ENCODE data around the gene CT47C1. TPM values are rescaled to one million over a fixed set of nuclear protein-coding genes. Genes with fewer than 3 reads are reported as not detected.

Gene CT47C1
- total and polyA plus RNA-seq, 2 of the 8 experiments (the other 6 are each of a cell fraction or from before 2014, with no cell fraction given): not detected

DNA sequence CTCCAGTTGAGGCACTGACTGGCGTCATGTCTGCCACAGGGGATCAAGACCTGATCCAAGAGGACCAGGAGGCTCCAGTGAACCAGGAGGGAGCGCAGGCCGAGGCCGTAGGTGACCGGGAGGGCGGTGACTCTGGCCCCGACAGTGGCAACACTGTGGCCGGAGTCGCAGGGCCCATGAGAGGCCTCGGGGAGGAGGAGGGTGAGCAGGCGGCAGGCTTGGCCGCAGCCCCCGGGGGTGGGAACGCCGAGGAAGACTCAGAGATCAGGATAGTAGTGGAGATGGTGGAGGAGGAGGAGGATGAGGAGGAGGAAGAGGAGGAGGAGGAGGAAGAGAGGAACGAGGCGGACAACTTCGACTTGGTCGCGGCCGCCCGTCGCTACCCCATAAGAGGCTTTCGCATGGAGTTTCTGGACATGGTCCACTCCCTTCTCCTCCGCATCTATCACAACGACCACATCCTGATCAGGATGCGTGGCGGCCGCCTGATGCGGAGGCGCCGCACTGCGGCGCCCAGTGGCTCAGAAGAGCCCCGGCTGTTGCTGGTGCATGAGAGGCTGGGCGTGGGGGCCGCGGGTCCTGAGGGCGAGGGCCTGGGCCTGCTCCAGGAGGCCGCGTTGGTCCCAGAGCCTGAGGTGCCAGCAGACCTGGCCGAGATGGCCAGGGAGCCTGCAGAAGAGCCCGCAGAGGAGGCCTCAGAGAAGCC lies 560 bp downstream of the CT47C1 start:
- Histone ChIP-seq H3K79me2 (ENCODE audit: control insufficient read depth in 1 of 2, insufficient read depth in 2 of 2, low read length in 2 of 2) (no peaks in the 10 kb centered on the region), H3K9ac (replicated peaks in 1 of 4; ENCODE audit: extremely low read depth in 1 of 4, low read depth in 3 of 4, low read length in 3 of 4) (no peak overlapping the region), H3K4me2 (ENCODE audit: insufficient read depth in 1 of 2, low read depth in 2 of 2, low read length in 2 of 2) (no peak overlapping the region), H3K18ac (ENCODE audit: extremely low read depth, low read length) (no peak overlapping the region), H2BK15ac (ENCODE audit: low read length) (no peak overlapping the region), H3K4me1 (replicated peaks in 1 of 4; ENCODE audit: control insufficient read depth in 3 of 4, insufficient read depth in 4 of 4, low read length in 3 of 4) (no peaks in the 10 kb centered on the region), H2BK120ac (replicated peaks; ENCODE audit: low read depth, low read length) (no peak overlapping the region), H3K27ac (ENCODE audit: low read depth, low read length) (no peak overlapping the region), H2BK5ac (ENCODE audit: low read depth, low read length) (no peak overlapping the region), H2AFZ (ENCODE audit: low read length) (no peak overlapping the region), H3K23ac (ENCODE audit: insufficient read length) (no peak overlapping the region), H2AK5ac (ENCODE audit: low read depth, low read length) (no peak overlapping the region), H3K56ac (replicated peaks; ENCODE audit: insufficient read length, low read depth, low read length) (no peak overlapping the region), H3K27me3 (replicated peaks in 1 of 4; ENCODE audit: control insufficient read depth in 3 of 4, extremely low read depth in 1 of 4, insufficient read depth in 3 of 4, low read length in 3 of 4) (no peaks in the 10 kb centered on the region), H2BK12ac (ENCODE audit: low read depth, low read length) (no peak overlapping the region), H3K4me3 (ENCODE audit: extremely low read depth in 1 of 4, insufficient read depth in 2 of 4, low read depth in 3 of 4, low read length in 4 of 4) (no peak overlapping the region), H4K5ac (ENCODE audit: insufficient read length, low read depth, low read length) (no peak overlapping the region), H3K36me3 (ENCODE audit: control insufficient read depth in 2 of 4, insufficient read depth in 4 of 4, low read length in 3 of 4) (no peaks in the 10 kb centered on the region), H3K79me1 (ENCODE audit: low read depth, low read length) (no peaks in the 10 kb centered on the region), H4K91ac (replicated peaks; ENCODE audit: insufficient read length, low read length) (no peak overlapping the region), H3K9me3 (ENCODE audit: insufficient read depth in 2 of 2, low read depth in 1 of 2, low read length in 1 of 2) (no peaks in the 10 kb centered on the region), H4K8ac (ENCODE audit: extremely low read depth, insufficient read depth, low read length) (no peak overlapping the region), H4K20me1 (replicated peaks in 1 of 2; ENCODE audit: control insufficient read depth in 1 of 2, insufficient read depth in 2 of 2, low read length in 2 of 2) (no peaks in the 10 kb centered on the region), H2BK20ac (ENCODE audit: low read length) (no peak overlapping the region), H3K23me2 (ENCODE audit: low read depth, low read length) (no peaks in the 10 kb centered on the region), H3K14ac (ENCODE audit: insufficient read length) (no peak overlapping the region), H3K4ac (replicated peaks; ENCODE audit: insufficient read length, low read depth, low read length) (no peak overlapping the region)
- POLR2A ChIA-PET (ENCODE audit: partially characterized antibody): no interaction called here
- no peak for TF ChIP-seq EGR1 (IDR thresholded peaks at IDR 0.05; ENCODE audit: borderline replicate concordance, low read depth, low read length)
- no peak for TF ChIP-seq TCF12 (IDR thresholded peaks at IDR 0.05; ENCODE audit: low read depth, low read length)
- no peak for TF ChIP-seq SP4 (IDR thresholded peaks at IDR 0.05; ENCODE audit: low read length)
- no peak for TF ChIP-seq HDAC2 (IDR thresholded peaks at IDR 0.05; ENCODE audit: borderline replicate concordance in 1 of 2, low read depth in 2 of 2, low read length in 2 of 2)
- TF ChIP-seq CBX5 (IDR thresholded peaks at IDR 0.05; ENCODE audit: low read depth, low read length): no peak
- no peak for TF ChIP-seq SIN3A (conservative IDR thresholded peaks at IDR 0.05 in 1 of 2, IDR thresholded peaks at IDR 0.05 in 1 of 2; ENCODE audit: low read depth in 1 of 2, low read length in 2 of 2)
- TF ChIP-seq EZH2 (IDR thresholded peaks at IDR 0.05; ENCODE audit: low read depth, low read length, severe bottlenecking): no peak
- no peak for TF ChIP-seq GABPA (IDR thresholded peaks at IDR 0.05; ENCODE audit: borderline replicate concordance, insufficient read depth, low read length)
- 100% methylated on average over 1 of the region's 43 CpGs; no CpG with 5 or more reads in 1 of the 2 experiments for WGBS, 2 experiments (ENCODE audit: extremely low coverage in 1 of 2, insufficient coverage in 1 of 2, insufficient read length in 1 of 2, insufficient replicate concordance in 2 of 2, low coverage in 1 of 2, low lambda C conversion rate in 2 of 2, missing lambda C conversion rate in 1 of 2)
- no peak for FAIRE-seq
- no peak for DNase-seq (ENCODE audit: low read depth in 1 of 2, low spot score in 2 of 2)
- CTCF ChIA-PET (ENCODE audit: partially characterized antibody): no interaction called here
